GM15510 (cell line): ENCODE results near the gene SLC1A2.

Source experiments
- POLR2A ChIP-seq: IDR thresholded peaks from 3 replicates; pipeline ENCODE4 v1.6.1; 2011; ENCODE audit warnings: borderline replicate concordance; ENCODE audit not compliant: insufficient read length; ENCODE audit errors: extremely low read depth

SLC1A2 gene

DNA sequence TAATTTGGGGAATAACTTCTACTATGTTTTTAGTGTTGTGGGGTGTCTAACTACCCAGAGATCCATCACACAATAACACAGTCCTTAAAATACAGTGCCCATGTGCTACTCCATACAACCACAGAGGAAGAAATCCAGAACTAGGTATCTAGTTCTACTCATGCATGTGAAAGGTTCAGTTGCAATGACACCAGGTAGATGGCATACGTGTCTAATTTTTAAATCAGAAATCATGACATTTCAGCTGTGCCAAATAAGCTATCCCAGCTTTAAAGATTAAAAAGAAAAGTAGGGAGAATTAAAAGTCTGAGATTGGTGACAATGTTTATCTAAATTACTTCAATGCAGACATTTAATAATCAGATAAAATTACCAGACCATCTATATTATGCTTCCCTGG is 158.2 kb downstream of the SLC1A2 start:
- TF ChIP-seq POLR2A: no peak

DNA sequence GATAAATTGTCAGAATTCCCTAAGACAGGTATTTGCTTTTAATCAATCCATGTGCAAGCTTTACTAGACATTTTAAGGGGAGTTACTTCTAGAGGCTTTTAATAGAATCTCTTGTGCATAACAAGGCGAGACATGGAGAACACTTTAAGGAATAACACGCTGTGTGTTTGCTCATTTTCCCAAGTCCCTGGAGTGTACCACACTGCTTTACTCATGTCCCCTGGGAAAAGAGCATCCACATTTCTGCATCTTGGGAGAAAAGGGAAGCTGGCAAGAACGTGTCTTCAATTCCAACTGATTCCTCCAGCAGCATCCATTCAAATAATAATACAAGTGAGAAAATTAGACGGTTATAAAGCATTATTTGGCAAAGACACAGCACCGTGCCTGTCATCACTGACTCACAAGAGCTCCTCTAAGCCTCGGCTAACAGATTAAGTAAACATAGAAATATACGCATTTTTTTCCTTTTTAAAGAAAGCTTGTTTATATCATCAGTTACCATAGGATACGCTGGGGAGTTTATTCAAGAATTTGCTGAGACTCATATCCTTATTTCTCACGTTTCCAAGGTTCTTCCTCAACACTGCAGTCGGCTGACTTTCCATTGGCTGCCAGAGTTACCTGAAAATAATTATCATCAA is 158.9 kb downstream of the SLC1A2 start:
- TF ChIP-seq POLR2A: no peak

DNA sequence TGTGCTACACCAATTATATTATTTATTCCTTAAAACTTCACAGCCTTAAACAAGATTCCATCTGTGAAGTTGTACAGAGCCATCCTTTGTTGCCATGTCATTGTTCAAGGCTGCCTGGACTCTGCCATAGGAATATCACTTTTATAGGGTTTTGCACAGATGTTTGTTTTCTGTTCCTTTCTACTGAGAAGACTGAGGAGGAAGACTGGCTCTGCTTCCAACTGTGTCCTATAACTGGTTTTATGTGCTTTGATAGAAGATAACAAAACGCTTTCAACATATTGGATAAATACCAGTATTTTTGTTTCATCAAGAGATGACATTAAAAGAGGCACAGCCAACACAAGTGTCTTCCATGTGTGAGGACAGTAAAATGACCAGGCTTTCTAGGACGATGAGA is 159.8 kb downstream of the SLC1A2 start:
- TF ChIP-seq POLR2A: no peak

DNA sequence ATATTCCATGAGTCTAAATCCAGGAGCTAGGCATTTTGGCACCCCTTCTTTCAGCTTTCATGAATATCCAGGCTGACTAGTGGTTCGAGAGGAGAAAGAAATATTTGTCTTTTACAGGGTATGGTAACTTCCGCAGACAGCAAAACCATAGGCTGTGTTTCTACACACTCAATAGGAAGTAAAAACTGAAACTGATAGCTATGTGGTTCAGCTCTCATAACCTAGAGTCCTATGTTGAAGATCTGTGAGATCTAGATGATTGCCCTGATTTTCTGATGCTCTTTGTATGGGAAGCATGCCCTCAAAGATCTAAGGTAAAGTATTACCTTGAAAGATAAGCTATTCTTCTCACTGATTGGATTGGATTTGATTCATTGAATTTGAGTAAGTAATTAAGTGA is 162.1 kb downstream of the SLC1A2 start:
- TF ChIP-seq POLR2A: no peak

DNA sequence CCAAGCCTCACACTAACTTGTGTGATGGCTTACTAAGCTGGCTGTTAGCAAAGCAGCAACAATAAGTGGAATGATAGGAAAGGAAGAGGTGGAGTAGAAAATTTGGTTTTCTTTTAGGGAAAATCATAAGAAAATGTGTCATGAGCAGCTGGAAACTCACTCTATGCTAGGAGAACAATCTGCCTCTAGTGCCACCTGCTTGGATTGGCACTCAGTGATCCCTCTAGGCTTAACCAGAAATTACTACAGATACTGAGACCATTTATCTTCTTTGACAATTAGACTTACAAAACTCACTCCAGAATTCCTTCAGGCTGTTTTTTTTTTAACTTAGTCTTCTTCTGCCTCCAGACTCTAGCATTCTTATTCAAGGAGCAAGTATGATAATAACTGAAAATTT is 163.1 kb downstream of the SLC1A2 start:
- TF ChIP-seq POLR2A: no peak

DNA sequence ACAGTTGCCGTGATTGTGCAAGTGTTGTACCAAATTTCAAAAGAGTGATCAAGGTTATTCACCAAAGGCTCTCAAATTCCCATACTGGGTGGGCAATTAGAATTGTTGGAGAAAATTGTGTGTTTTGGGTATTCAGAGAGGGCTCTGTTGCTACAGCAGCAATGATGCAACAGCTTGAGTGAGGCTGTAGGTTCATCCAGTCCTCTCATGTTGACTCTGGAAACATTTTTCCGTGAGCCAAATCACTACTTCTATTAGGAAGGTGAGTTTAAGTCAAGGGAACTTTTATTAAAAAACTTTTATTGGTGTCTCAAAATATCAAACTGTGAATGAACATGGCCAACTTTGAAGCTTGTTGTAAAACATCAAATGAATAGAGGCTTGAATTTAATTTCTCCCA is 163.8 kb downstream of the SLC1A2 start:
- TF ChIP-seq POLR2A: no peak

DNA sequence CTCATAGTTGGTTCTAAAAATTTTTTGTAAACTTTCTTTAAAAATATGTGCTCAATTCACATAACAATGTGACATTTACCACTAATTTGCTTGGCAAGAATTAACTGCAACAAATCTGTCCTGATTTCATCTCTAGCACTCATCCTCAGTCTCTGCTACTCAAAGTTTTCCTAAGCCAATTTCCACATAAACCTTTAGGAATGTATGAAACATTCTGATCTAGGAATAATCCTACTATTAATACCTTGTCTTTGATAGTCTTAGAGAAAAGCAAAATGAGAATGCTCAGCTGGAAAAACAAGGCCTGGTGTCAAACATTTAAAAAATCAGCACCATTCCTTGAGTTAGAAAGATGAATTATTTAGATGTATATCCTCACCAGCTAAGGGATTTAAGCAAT is 166.1 kb downstream of the SLC1A2 start:
- TF ChIP-seq POLR2A: no peak

DNA sequence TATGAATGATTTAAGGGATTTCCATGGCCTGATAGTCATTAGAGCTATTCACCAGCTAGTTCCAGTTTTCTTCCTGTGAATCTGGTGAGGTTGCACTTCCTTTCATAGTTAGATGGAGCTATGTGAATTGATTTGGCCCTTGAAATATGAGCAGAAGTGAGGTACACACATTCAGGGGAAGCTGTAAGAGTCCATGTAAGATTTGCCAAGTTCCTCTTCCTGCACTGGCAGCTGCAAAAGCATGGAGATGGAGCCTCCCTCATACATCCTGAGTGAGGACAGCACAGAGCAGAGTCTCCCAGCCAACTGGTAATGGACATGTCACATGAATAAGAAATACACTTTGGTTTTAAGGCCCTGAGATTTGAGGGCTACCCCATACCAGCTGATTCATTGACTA is 168.7 kb downstream of the SLC1A2 start:
- no peak for TF ChIP-seq POLR2A

DNA sequence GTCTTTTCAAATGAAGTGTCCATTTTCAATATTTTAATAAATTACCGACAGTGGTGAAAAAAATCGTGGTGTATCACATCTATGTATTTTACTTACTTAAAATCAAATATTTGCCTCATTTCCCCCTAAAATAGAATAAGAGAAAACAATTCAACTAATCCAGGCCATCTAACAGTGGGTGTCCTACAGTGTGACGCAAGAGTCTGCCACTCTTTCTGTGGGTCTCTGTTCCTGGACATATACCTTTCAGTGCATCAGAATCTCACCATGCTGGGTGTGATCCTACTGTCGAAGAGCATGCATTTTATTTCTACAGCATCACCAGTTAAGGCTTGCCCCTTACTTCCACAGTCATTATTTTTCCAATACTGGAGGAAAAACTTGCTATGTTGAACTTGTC is 169.2 kb downstream of the SLC1A2 start:
- TF ChIP-seq POLR2A: no peak

DNA sequence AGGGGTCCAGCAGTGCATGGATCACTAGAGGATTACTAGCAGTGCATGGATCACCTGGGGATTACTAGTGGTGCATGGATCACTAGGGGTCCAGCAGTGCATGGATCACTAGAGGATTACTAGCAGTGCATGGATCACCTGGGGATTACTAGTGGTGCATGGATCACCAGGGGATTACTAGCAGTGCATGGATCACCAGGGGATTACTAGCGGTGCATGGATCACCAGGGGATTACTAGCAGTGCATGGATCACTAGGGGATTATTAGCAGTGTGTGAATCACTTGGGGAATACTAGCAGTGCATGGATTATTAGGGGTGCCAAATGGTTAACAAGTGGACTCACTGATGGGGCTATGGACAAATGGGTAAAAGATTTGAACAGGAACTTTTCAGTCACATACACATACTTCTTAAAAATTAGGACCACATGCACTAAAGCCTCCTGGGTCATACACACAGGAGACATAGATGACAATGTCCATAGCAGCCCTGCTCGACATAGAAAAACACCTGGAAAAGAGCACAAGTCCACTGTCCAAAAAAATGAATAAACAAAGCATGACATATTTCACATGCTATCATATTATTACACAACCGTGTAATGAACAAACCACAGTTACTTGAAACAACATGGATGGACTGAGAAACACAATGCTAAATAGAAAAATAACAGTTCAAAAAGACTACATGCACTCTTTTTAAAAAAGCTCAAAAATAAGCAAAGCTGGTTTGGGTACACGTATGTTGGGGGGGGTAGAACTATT is 170.6 kb downstream of the SLC1A2 start:
- no peak for TF ChIP-seq POLR2A

DNA sequence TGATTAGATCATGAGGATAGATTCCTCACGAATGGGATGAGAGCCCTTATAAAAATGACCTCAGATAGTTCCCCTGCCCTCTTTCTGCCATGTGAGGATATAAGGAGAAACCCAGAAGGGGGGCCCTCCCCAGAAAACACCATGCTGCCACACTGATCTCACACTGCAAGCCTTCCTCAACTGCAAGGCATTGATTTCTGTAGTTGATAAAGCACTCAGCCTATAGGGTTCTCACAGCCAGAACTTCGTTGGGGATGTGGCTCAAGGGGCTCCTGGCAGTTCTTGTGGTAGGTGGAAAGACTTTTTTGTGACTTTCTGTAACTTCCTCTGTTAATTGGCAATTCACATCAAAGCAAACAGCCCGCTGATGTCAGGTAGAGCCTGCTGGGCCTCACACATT is 171.5 kb downstream of the SLC1A2 start:
- no peak for TF ChIP-seq POLR2A

DNA sequence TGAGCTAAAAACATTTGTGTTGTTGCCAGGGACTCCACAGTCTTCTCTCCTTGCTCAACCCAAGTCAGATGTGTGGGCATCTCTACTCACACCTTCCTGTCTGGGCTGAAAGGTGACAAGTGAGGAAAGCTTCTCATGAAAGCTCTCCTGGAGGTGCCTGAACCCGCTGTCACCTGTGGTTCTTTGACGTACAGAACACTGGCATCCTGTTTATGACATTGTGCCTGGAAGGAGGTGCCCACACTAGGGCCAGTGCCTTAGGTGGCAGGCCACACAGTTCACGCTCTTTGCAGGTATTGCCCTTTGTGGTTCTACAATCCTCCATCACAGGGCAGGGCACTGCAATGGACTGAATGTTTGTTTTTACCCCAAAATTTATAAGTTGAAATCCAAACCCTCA is 171.9 kb downstream of the SLC1A2 start:
- TF ChIP-seq POLR2A: no peak

DNA sequence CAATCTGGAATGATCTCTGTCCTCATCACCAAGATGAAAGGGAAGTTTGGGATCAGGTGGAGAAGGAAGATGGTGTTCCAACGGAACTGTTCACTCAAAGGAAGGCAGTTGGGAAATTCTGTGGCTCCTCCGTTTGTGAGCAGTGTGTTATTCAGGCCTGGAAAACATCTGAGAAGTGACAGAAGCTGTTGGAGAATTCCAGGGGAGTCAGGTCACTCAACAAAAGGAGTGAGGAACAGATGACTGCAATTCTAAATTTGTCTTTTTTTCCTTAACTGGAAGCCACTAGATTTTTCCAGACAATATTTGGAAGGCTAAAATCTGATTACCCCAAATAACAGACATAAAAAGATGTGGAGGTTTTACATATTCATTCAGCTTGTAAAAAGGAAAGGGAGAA is 172.6 kb downstream of the SLC1A2 start:
- TF ChIP-seq POLR2A: no peak

DNA sequence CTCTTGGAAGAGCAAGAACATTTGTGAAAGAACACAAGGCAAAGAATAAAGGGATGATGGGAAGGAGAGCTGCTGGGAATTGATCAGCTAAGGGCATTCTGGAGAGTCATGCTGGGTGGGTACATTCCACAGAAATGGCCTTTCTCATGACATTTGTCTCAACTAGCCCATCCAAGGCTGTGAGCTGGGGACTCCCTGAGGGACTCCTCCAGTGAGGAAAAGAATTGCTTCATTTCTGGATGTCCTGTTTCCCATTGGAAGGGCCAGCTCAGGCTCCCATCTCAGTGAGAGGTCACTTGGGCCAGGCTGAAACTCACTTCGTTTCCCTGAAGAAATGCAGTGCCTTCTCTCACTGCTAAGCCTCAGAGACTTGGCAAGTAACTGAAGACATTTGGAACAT is 173.6 kb downstream of the SLC1A2 start:
- no peak for TF ChIP-seq POLR2A

DNA sequence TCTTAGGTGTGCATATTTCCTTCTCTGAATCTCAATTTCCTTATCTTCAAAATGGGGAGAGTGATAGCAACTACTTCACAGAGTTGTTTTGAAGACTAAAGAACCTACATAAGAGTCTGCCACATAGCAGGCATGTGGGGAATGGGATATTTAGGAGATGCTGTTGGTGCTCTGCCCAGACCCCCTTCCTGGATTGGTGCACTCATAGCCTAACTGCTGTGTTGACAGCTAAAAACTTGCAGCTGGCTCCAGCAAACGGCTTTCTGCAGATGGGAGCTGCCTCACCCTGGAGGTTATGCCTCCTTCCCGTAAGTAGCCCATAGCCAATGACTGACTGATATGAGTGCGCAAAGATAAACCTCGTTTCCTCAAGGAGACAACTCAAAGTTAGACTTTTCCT is 174.3 kb downstream of the SLC1A2 start:
- TF ChIP-seq POLR2A: no peak

DNA sequence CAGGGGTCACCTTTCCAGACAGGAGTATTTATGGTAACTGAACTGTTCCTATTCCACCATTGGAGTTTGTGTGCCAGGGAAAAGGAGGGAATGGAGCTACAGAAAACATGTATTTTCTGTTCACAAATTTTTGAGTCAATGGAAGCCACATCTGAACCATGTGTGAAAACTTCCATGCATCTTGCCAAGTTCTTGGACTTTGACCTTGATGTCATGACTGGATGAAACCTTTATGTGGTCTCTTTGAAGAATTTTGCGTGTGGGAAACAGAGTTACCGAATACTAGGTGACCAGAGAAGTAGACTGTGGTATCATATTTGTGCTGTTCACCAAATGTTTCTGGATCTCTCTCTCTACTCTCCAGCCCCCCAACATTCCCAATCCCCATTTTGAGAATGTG is 175.6 kb downstream of the SLC1A2 start:
- no peak for TF ChIP-seq POLR2A
